ENCODE results near the gene TBX6.
A peak's percentile ranks its signal among the peaks of the same experiment; 100 is the strongest.

TBX6 gene

DNA sequence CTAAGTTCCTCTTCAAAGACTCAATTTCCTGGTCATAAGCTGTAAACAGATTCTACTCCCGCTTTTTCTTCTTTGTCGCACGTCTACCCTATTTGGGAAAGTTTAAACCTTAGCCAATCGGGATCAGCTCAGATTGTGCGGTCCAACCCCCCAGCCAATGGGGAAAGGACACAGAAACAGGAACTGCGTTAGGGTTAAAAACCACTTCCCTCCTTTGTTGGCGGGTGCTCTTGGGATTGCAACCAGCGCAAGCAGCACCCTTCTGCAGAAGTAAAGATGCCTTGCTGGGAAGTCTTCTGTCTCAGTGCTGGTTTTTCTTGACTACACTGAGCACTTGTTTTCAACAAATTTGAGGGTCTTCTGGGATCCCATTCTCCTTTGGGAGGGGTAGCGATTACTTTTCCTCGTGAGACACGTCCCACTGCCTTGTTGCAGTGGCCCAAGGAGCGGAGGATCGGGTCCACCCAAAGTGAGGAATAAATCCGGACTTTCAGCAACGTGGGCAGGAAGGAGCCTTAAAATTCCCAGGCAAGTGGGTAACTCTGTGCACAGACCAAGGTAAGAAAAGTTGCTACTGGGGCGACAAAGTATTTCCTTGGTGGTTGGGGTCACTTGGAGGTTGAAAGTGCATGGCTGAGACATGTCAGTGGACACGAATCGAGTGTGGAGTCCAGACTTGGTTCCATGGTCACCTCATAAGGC is 5.3 kb upstream of the TBX6 start:
- peak; percentile 44 for DNase-seq (ENCODE audit: low read depth)
- TF ChIP-seq, protein P1, sequence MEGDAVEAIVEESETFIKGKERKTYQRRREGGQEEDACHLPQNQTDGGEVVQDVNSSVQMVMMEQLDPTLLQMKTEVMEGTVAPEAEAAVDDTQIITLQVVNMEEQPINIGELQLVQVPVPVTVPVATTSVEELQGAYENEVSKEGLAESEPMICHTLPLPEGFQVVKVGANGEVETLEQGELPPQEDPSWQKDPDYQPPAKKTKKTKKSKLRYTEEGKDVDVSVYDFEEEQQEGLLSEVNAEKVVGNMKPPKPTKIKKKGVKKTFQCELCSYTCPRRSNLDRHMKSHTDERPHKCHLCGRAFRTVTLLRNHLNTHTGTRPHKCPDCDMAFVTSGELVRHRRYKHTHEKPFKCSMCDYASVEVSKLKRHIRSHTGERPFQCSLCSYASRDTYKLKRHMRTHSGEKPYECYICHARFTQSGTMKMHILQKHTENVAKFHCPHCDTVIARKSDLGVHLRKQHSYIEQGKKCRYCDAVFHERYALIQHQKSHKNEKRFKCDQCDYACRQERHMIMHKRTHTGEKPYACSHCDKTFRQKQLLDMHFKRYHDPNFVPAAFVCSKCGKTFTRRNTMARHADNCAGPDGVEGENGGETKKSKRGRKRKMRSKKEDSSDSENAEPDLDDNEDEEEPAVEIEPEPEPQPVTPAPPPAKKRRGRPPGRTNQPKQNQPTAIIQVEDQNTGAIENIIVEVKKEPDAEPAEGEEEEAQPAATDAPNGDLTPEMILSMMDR (IDR thresholded peaks at IDR 0.05; ENCODE audit: insufficient read depth, low read depth, low read length, missing control alignments) = no peak
- H3K4me3 ChIP-seq (ENCODE audit: low read depth, low read length) = peak overlapping the region; percentile 68

- DNase-seq (ENCODE audit: low read depth) = peak; percentile 95
- H3K4me3 ChIP-seq (ENCODE audit: low read depth, low read length) = peak within 1 kb of the TSS; percentile 76
- TF ChIP-seq, protein P1 (IDR thresholded peaks at IDR 0.05; ENCODE audit: insufficient read depth, low read depth, low read length, missing control alignments) = no peak
Observed at GRCh38 chr16:30096105-30096861, 4.6 kb upstream of the TBX6 start, which contains the start of gene YPEL3. Gene YPEL3 (minus strand): TSS chr16:30096213. CDS start chr16:30095482, 731 bp downstream.

DNA sequence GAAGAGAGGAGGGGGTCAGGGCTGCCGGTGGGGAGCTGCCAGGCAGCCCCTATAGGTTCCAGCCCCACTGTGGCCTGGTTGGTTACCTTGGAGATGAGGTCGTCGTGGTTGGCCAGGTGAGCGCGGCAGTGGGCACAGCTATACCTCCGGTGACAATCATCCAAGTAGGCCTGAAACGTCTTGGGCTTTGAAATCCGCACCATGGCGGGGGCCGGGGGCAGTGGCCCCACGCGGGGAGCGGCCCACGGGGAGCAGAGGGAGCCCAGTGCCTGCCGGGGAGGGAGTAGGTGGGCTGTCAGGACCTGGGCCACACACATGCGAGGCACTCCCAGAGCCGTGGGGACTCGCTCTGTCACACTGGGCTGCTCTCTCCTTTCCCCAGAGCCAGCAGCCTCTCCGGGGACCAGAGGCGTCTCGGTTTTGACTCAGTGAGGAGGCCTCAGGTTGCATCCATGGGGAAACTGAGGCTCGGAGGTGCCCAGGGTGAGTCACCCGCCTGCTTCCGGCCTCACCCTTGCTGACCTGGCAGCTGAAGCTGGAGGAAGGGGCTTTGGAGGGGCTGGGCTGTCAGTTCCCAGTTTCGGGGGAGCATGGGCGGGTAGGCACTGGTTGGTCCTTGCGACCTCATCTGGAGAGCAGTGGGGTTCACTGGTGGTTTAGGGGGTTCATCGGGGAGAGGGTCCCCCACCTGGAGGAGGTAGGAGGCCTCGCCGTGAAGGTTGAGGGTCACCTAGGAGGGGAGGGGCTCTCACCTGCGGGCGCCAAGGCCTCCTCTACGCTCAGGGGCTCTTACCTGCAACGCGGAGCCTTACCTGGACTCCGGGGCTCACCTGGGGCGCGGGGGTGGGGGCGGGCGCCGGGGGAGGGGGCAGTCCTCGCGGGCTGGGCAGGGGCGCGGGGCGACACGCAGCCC is 3.7 kb upstream of the TBX6 start:
- H3K4me3 ChIP-seq (ENCODE audit: low read depth, low read length) = peak overlapping the region; percentile 76

DNA sequence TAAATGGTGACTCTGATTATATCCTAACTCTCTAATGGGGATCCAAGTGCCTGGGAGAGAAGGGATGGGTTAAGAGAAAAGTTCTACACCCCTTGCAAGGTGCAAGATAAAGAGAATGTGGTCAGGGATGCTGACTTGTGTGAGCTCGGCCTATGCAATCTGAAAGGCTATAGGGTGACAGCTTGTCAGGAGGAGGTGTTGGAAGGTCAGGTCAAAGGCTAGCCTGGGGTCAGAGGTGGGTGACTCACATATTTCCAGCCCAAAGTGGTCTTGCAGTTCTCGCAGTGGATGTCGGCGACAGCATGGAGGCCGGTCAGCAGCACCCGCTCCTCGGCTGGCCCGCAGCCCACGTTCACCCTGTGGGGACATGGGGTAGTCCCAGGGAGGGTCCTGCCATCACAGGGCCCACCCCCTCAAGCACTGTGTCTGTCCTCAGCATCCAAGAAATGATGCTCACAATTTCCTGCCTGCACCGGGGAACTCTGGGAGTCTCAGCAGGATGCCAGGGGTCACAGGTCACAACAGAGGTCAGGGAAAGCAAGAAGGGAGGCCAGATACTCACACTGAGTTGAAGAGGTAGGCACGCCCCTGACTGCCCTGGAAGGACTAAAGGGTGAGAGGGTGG is 2.9 kb upstream of the TBX6 start:
- TF ChIP-seq, protein P1 (IDR thresholded peaks at IDR 0.05; ENCODE audit: insufficient read depth, low read depth, low read length, missing control alignments) = no peak
- no peak for DNase-seq (ENCODE audit: low read depth)
- H3K4me3 ChIP-seq (ENCODE audit: low read depth, low read length) = peak overlapping the region; percentile 76

More for the DNA sequence above, 3.7 kb upstream of the TBX6 start:
- no peak for DNase-seq (ENCODE audit: low read depth)
- TF ChIP-seq, protein P1 (IDR thresholded peaks at IDR 0.05; ENCODE audit: insufficient read depth, low read depth, low read length, missing control alignments) = no peak

DNA sequence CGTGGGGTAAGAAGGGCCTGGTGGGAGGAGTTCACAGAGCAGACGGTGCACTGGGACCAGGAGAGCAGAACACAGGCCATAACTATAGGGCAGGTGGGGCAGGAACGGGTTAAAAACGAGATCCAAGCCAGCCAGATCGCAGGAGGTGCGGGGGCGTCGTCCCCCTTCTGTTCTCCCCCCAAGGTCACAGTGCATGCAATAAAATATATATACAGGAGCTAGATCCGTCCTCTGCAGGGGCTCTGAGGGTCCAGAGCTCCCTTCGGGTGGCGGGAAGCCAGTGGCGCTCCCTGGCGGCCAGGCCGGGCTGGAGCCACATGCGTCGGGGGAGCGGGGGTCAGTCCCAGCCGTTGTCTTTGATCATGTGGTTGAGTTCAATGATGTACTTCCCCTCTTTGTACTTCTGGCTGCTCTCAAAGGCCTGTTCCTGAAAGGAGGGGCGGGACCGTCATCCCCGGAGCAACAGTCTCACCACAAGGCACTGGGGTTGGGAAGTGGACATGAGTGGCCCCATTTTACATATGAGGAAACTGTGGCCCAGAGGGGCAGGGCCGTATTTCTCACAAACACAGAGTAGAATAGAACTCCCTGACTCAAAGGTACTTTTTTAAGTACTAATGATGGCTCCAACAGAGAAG is 768 bp upstream of the TBX6 start:
- TF ChIP-seq, protein P1 (IDR thresholded peaks at IDR 0.05; ENCODE audit: insufficient read depth, low read depth, low read length, missing control alignments) = peak; percentile 93
- peak; percentile 95 for DNase-seq (ENCODE audit: low read depth)
- H3K4me3 ChIP-seq (ENCODE audit: low read depth, low read length) = peak overlapping the region; percentile 87

All from GM12865 (cell line).